SIG-M5 (cell line): ENCODE measurements around the gene PKD1L1.
"Not testable (repeated sequence)": the region's sequence is repeated elsewhere in the genome, so short reads cannot be mapped to it uniquely, and the experiment has no call there.

Source experiments
- DNase-seq: peaks from one replicate; lab custom pipeline; 2025; lab: John Stamatoyannopoulos, UW

The PKD1L1 gene, protein sequence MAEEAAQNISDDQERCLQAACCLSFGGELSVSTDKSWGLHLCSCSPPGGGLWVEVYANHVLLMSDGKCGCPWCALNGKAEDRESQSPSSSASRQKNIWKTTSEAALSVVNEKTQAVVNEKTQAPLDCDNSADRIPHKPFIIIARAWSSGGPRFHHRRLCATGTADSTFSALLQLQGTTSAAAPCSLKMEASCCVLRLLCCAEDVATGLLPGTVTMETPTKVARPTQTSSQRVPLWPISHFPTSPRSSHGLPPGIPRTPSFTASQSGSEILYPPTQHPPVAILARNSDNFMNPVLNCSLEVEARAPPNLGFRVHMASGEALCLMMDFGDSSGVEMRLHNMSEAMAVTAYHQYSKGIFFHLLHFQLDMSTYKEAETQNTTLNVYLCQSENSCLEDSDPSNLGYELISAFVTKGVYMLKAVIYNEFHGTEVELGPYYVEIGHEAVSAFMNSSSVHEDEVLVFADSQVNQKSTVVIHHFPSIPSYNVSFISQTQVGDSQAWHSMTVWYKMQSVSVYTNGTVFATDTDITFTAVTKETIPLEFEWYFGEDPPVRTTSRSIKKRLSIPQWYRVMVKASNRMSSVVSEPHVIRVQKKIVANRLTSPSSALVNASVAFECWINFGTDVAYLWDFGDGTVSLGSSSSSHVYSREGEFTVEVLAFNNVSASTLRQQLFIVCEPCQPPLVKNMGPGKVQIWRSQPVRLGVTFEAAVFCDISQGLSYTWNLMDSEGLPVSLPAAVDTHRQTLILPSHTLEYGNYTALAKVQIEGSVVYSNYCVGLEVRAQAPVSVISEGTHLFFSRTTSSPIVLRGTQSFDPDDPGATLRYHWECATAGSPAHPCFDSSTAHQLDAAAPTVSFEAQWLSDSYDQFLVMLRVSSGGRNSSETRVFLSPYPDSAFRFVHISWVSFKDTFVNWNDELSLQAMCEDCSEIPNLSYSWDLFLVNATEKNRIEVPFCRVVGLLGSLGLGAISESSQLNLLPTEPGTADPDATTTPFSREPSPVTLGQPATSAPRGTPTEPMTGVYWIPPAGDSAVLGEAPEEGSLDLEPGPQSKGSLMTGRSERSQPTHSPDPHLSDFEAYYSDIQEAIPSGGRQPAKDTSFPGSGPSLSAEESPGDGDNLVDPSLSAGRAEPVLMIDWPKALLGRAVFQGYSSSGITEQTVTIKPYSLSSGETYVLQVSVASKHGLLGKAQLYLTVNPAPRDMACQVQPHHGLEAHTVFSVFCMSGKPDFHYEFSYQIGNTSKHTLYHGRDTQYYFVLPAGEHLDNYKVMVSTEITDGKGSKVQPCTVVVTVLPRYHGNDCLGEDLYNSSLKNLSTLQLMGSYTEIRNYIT (N-terminal part only)

DNA sequence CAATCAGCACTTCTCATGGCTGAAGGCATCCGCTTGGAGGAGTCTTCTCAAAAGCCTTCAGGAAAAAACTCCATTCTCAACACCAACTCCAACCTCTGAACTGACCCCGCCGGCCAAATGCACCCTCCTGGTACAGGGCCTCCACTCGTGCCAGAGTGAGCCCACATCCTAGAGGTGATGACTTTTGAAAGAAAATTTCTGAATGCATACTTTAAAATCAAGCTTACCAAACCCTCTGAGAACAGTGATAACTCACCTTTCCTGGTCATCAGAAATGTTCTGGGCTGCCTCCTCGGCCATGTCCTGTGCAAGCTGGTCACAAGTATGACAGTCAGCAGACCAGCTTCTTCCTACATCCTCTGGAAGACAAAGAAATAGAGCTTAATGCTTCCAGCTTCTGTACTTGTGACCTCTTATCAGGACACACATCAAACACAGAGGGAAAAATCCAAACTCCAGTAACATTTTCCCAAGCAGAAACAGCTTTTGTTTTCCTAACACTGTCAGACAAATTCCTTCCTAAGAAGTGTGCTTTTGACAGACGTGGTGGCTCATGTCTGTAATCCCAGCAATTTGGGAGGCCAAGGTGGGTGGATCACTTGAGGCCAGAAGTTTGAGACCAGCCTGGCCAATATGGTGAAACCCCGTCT is at the start of gene PKD1L1:
TSS of gene PKD1L1 (minus strand) at position 326 of the 650 bp plus-strand sequence. CDS start at position 300, 26 bp downstream.
- no peak for DNase-seq

DNA sequence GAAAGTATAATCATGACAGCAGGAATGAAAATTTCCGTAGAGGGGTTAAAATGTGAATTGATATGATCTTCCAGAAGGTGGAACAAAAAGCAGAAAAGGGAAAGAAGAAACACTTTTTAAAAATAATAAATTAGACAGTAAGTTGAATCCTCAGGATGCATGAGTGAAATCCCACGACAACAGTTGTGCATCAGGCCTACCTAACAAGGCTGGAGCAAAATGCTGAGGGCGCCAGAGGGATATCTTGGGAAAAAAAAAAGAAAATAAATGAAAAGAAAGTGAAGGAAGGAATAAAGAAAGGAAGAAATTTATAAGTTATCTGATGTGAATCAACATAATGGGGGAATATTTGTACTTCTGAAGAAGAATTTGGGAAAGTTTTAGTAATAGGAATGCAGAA is 44.2 kb upstream of the PKD1L1 start:
- no peak for DNase-seq

DNA sequence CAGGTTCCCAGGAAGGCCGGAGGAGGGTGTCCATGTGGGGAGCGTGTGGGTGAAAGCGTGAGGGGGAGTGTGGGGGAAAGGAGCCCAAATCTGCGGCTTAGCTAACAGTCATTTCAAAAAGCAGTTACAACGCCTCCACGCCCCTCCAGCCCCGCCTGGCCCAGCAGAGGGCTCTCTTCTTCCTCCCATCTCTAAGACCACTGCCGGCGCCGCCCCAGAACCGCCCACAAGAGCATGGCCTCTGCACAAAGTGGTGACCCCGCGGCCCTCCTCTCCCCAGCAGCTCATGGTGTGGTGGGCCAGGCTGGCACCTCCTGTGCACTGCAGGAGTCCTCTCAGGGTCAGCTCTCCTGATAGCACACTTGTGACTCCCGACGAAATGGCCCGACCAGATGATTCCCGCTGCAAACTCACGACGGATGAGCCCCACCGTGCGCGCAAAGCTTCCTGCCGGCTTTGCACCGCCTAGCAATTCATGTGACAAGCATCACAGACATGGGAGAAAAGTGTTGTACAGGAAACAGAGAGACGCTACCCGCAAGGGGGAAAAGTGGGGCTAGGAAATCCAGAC is 43.6 kb upstream of the PKD1L1 start:
- no peak for DNase-seq

DNA sequence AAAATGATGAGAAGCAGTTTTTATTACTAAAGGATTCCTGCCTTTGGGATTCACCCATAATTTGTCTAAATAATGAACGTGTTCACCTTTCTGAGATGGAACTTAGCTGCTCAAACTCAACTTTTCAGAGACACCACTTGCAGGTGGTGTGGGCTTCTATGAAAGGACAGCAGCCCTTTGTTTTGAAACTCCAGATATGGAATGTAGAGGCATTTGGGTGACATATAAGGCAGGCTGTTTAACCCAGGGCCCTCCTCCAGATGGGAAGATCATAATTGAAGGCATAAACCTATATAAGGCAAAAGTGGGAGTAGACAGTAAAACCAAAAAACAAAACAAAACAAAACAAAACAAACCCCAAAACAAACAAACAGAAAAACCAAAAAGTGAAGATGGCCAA is 43.0 kb upstream of the PKD1L1 start:
- no peak for DNase-seq

DNA sequence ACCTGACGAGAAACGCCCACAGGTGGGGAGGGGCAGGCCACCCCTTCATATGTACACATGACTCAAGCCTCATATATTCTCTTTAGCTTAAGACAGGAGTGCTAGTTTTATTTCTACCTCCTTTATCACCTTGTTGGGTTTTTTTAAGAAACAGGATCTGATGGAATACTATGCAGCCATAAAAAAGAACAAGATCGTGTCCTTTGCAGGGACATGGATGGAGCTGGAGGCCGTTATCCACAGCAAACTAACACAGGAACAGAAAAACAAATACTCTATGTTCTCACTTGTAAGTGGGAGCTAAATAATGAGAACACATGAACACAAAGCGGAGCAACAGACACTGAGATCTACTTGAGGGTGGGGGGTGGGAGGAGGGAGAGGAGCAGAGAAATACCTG is 42.3 kb upstream of the PKD1L1 start:
- no peak for DNase-seq

DNA sequence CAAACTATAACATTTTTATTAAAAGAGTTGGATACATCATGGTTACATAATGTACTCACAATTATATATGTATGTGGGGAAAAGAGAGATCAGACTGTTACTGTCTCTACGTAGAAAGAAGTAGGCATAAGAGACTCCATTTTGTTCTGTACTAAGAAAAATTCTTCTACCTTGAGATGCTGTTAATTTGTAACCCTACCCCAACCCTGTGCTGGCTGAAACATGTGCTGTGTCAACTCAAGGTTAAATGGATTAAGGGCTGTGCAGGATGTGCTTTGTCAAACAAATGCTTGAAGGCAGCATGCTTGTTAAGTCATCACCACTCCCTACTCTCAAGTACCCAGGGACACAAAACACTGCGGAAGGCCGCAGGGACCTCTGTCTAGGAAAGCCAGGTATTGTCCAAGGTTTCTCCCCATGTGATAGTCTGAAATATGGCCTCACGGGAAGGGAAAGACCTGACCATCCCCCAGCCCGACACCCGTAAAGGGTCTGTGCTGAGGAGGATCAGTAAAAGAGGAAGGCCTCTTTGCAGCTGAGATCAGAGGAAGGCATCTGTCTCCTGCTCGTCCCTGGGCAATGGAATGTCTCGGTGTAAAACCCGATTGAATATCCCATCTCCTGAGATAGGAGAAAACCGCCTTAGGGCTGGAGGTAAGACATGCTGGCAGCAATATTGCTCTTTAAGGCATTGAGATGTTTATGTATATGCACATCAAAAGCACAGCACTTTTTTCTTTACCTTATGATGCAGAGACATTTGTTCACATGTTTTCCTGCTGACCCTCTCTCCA is 41.5 kb upstream of the PKD1L1 start:
- not testable (repeated sequence) for DNase-seq

DNA sequence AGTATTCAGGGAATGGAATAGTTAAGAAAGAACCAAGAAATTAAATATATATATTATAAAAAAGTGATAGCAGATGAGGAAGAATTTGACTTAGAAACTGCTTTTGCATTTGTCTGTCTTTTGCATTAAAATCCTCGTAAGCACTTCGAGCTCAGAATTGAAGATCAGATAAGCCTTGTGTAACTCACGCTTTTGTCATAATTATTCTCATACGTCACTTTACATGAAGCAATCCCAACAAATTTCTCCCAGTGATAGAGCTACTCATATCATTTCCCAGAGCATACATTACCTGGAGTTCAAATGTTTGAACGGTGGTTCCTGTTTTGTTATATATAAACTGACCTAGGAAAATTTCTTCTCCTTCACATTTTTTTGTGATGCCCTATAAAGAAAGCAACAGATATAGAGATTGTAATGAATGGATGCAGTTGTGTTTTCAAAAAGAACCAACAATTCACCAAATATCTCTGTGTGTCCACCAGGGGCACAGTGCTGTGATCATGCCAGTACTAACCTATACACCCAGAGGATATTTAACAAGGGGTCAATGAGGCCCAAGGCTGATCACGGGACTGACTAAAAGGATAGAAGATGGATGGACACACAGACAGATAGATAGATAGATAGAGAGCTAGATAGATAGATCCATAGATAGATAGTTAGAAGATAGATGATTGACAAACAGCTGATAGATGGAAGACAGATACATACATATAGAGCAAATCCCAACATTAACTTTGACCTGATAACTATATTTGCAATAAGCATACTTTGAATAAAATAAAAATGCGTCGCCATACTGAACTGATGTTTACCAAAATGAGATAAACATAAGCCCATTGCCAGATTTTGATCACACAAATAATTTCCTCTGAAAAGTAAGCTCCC is 40.5 kb upstream of the PKD1L1 start:
- DNase-seq = no peak

DNA sequence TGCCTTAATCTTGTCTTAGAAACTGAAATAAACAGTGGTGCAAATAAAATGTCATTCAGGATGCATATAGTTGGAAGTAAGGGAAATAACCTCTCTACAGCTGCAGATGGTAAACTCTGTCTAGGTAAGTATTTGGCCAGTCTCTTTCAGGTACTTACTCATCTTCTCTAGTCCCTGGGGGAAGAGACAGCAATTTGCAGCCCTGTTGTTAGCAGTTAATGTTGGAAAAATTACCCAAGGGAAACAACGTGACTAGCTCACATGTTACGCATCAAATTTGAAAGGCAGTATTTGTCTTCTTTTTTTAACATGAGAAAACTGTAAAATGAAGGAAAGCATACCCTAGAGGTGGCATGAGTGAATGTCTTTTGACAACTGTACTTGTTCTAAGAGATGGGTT is 34.3 kb upstream of the PKD1L1 start:
- no peak for DNase-seq

DNA sequence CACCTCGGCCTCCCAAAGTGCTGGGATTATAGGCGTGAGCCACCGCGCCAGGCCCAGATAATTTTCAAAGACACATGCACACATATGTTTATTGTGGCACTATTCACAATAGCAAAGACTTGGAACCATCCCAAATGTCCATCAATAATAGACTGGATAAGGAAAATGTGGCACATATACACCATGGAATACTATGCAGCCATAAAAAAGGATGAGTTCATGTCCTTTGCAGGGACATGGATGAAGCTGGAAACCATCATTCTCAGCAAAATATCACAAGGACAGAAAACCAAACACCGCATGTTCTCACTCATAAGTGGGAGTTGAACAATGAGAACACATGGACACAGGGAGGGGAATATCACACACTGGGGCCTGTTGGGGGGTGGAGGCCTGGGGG is 32.4 kb upstream of the PKD1L1 start:
- not testable (repeated sequence) for DNase-seq

DNA sequence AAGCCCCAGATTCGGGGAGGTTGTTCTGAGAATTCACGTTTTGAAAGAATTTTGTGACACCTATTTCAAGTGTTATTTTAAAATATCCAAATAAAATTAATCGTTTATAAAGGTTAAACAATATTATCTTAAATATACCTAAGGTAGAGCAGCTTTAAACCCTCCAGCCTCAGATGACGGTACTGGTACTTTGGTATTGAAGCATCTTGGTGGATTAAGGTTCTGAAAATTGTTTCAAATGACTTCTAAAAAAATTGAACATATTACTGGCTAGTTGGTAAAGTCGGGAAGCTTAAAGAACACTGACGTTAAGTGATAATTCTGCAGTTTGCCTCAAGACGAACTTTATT is 31.5 kb upstream of the PKD1L1 start:
- DNase-seq = no peak

DNA sequence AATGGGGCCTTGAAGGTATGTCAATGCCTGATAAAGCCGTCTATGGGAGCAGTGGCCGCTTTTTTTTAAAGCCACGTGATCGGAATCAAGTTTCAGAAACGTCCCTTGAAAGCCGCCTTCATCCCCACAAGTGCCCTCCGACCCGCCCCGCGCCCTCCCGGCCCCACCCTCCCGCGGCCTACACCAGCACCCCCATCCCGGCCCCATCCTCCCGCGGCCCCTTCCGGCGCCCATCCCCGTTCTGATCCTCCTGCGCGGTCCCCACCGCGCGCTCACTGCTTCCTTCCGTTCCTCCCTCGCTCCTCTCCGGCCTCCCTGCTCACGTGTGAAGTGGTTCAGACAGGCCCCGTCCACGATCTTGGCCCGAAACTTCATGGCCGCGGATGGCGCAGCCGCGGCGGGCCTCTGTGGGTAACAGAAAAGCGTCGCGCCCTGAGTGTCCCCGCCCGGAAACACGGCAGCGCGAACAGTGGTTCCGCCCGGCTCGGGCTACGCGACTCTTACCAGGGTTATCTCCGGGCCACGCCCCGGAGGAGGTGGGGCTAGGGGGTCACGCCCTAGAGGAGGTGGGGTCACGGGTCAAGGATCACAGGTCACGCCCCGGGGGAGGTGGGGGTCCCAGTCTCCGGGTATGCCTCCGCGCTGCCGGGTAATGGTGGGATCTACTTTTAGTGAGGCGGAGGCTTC is 31.0 kb upstream of the PKD1L1 start, which contains the start of gene HUS1:
TSS of gene HUS1 (minus strand) at position 471 of the 687 bp plus-strand sequence. CDS start at position 375, 96 bp downstream.
- peak; percentile 15 for DNase-seq

DNA sequence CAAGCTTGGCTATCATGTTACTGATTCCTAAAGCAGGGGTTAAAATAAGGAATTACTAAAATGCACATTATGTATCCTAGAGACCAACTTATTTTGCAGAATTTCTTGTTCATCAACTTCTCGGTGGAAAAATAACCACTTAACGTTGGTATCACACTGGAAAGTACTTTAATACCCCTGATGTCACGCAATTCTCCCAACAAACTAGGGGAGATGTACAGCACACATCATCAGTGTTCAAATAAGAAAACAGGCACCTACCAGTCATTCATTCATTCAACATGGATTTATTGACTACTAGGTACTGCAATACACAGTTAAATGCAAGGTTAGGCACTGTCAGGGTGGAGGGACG is 30.5 kb upstream of the PKD1L1 start:
- DNase-seq = no peak

DNA sequence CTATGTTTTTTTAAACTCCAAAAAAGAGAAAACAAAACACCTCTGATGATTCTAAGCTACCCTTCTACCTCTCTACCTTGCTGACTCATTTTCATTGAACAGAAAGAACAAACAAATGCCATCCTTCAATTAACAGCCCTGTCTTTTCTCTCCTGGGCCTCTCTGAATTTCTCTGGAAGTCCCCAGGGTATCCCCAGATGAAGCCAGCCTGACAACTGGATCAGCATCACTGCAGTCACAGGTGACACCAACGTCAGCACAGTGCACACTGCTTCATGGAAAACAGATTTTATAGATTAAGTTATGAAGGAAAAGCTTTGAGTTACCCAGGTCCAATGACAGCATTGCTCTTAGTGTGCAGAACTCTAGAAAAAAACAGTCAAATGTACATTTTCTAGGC is 25.5 kb upstream of the PKD1L1 start:
- DNase-seq = no peak

DNA sequence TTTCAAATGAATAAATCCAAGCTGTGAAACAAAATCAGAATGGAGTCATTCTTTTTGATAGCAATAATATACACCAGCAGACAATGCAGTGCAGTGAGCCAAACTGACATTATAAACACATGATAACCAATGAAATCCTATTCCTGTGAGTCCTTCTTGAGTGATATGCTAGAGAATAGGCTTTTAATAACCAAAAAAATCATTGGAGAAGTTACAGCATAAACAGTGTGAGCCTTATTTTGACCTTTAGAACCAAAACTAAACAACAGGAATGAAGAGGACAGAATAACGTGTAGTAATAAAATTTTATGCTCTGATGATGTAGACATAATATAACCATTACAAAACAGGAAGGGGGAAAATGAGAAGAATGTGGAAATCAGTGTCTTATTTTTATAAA is 22.5 kb upstream of the PKD1L1 start:
- no peak for DNase-seq

DNA sequence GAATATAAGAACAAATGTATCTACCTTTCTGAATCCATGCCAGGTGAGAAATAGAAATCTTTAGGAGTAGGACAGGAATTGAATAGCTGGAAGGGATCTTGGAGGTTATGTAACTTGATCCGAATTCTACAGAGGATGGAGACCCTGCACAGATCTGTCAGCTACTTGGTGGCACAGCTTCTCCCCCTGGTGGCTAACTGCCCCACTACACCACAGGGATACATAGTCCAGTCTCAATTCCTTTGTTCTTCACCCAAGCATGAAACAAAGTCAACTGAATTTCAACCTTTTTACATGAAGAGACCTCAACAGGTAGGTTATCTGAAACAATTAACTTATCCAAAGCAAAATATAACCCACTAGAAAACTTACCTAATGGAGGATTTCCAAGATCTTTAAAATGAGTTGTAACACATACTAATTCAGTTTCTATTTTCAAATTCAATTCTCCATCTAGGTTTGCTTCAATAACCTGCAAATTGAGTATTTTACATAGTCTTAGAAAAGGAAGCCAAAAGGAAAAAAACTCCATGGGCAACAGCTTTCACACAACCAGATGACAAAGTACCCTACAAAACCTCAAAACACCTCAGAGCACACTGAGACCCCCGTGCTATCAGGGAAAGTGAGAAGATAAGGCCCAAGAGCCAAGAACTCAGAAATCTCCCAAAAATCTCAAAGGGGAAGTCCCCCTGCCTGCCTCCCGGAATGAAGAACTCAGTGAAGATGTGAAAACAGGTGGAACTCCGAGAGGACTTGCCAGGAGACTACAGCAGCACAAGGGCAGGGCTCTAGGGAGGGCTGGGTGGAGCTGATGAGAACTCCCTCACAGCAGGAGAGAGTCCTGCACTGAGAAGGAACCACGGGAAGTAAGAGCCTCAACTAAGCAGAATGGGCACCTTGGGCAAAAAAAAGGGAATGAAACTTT is 20.8 kb upstream of the PKD1L1 start:
- DNase-seq = no peak

DNA sequence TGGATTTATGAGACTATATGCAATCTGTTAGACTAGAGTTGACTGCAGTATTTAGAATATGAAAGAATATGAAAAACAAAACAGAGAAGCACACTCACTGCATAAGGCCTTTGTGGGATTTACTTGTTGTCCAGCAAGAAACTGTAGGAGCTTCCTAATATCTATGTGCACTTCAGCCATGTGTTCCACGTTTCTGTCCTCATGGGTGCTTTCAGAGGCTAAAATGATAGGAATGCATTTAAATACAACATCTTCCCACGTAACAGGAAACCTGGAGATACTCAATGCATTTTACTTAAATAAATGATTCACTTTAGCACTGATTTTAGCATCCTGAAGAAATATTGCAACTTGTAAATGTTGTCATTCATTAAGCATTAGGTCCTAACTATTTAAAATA is 19.4 kb upstream of the PKD1L1 start:
- no peak for DNase-seq

DNA sequence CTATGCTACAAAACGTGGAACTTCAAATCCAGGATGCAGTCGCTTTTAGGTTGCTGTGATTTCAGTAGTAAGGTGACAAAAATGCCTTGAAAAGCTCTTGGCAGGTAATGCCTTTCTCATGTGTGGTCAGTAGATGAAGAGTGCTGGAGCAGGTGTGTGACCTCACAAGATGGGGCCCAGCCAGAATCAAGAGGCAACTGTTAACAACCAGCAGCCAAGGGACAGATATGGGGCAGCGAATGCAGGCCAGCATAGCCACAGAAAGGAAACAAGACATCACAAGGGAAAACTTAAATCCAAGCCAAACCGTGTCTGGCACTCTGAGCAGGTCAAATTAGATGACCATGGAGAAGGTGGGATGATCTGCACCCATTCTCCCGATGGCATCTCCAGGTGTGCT is 18.9 kb upstream of the PKD1L1 start:
- no peak for DNase-seq

DNA sequence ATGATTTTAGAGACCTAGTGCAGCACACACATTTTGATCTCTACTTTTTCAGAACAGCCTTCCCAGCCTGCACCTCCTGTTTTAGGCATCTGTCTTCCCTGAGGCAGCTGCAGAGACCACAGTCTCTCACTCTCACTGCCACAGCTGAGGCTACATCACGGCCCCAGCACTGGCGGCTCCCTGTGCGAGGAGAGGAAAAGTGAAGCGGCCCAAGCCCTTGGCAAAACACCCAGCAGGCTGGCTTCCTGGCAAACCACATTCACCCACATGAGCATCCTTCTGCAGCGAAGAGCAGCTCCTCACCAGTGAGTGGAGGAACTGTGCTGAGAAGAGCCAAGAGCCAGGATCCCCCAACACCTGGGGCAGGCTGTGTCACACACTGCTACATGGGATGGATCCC is 17.2 kb upstream of the PKD1L1 start:
- DNase-seq = no peak
